H7 (cell line): ENCODE results near the gene PPM1H. TPM values are rescaled to one million over a fixed set of nuclear protein-coding genes. Genes with fewer than 3 reads are reported as not detected.
A peak's percentile ranks its signal among the peaks of the same experiment; 100 is the strongest.

Experiments
- DNase-seq: peaks from one replicate; pipeline ENCODE4 v3.0.0; 2012
- H3K27me3 ChIP-seq: 2 replicates; pipeline ENCODE4 v1.6.0; 2011; ENCODE audit warnings: mild to moderate bottlenecking, low read length; ENCODE audit not compliant: control insufficient read depth, insufficient read depth
- H3K36me3 ChIP-seq: replicated peaks from 2 replicates; pipeline ENCODE4 v1.5.1; 2011; ENCODE audit warnings: low read length; ENCODE audit not compliant: control insufficient read depth, insufficient read depth
- H3K4me3 ChIP-seq: 2 replicates; pipeline ENCODE4 v1.5.1; 2011; ENCODE audit warnings: low read depth, mild to moderate bottlenecking, control low read depth, low read length, moderate library complexity; ENCODE audit not compliant: insufficient read depth
- total RNA-seq: library from RNA; depleted of rRNA; stranded (reverse); fragments of >200 nt; shearing (Covaris generic); gene quantifications from 2 replicates; pipeline ENCODE4 v1.2.3, GENCODE V29; 2014

Gene PPM1H
- total RNA-seq, 1 experiment from 2014 or later, result 17.0 TPM

- Histone ChIP-seq H3K36me3 (no peaks in the 10 kb centered on the region), H3K27me3 (no peaks in the 10 kb centered on the region), H3K4me3 (no peak overlapping the region)
- no peak for DNase-seq
Measured at GRCh38 chr12:62618930-62619329, 316.0 kb downstream of the PPM1H start.

- DNase-seq, result no peak
- H3K4me3 ChIP-seq, result no peak overlapping the region
- no peaks in the 10 kb centered on the region for H3K27me3 ChIP-seq
- no peaks in the 10 kb centered on the region for H3K36me3 ChIP-seq
Measured at GRCh38 chr12:62618319-62618718, 316.6 kb downstream of the PPM1H start.

- H3K4me3 ChIP-seq, result no peak overlapping the region
- no peaks in the 10 kb centered on the region for H3K27me3 ChIP-seq
- no peak for DNase-seq
- H3K36me3 ChIP-seq, result no peaks in the 10 kb centered on the region
Measured at GRCh38 chr12:62613081-62613480, 321.9 kb downstream of the PPM1H start.

- Histone ChIP-seq H3K27me3 (no peaks in the 10 kb centered on the region), H3K4me3 (no peak overlapping the region), H3K36me3 (no peaks in the 10 kb centered on the region)
- no peak for DNase-seq
Measured at GRCh38 chr12:62606654-62607053, 328.3 kb downstream of the PPM1H start.

- Histone ChIP-seq H3K36me3 (no peaks in the 10 kb centered on the region), H3K4me3 (no peak overlapping the region), H3K27me3 (no peaks in the 10 kb centered on the region)
- DNase-seq, result no peak
Measured at GRCh38 chr12:62605981-62606380, 329.0 kb downstream of the PPM1H start.

- Histone ChIP-seq H3K4me3 (peak overlapping the region; percentile 84; the same call in 1 of the 2 replicates), H3K27me3 (no peaks in the 10 kb centered on the region), H3K36me3 (no peaks in the 10 kb centered on the region)
- no peak for DNase-seq
Measured at GRCh38 chr12:62604871-62605270, 330.1 kb downstream of the PPM1H start.

GRCh38 chr12:62604373-62604772, 330.6 kb downstream of the PPM1H start:
- no peak for DNase-seq

GRCh38 chr12:62603811-62604098, 331.2 kb downstream of the PPM1H start:
- Histone ChIP-seq H3K4me3 (peak overlapping the region; percentile 84), H3K27me3 (no peaks in the 10 kb centered on the region), H3K36me3 (no peaks in the 10 kb centered on the region)
- no peak for DNase-seq

More at GRCh38 chr12:62604373-62604772, 330.6 kb downstream of the PPM1H start:
- Histone ChIP-seq H3K36me3 (no peaks in the 10 kb centered on the region), H3K27me3 (no peaks in the 10 kb centered on the region), H3K4me3 (peak overlapping the region; percentile 84)

GRCh38 chr12:62603061-62603810, 331.7 kb downstream of the PPM1H start:
- Histone ChIP-seq H3K36me3 (no peaks in the 10 kb centered on the region), H3K27me3 (no peaks in the 10 kb centered on the region), H3K4me3 (peak overlapping the region; percentile 84)
- DNase-seq, result peak; percentile 85

- no peaks in the 10 kb centered on the region for H3K36me3 ChIP-seq
- peak overlapping the region; percentile 84 for H3K4me3 ChIP-seq
- peak; percentile 84 for DNase-seq
- H3K27me3 ChIP-seq, result no peaks in the 10 kb centered on the region
Measured at GRCh38 chr12:62602255-62603060, 332.5 kb downstream of the PPM1H start.

GRCh38 chr12:62601765-62602164, 333.2 kb downstream of the PPM1H start:
- no peak for DNase-seq
- Histone ChIP-seq H3K4me3 (no peak overlapping the region), H3K27me3 (no peaks in the 10 kb centered on the region), H3K36me3 (no peaks in the 10 kb centered on the region)

GRCh38 chr12:62599854-62600437, 335.0 kb downstream of the PPM1H start:
- H3K36me3 ChIP-seq, result no peaks in the 10 kb centered on the region
- no peak for DNase-seq
- no peaks in the 10 kb centered on the region for H3K27me3 ChIP-seq
- H3K4me3 ChIP-seq, result no peak overlapping the region

GRCh38 chr12:62598846-62599245, 336.1 kb downstream of the PPM1H start:
- Histone ChIP-seq H3K36me3 (no peaks in the 10 kb centered on the region), H3K27me3 (no peaks in the 10 kb centered on the region), H3K4me3 (no peak overlapping the region)
- DNase-seq, result no peak

GRCh38 chr12:62597253-62597652, 337.7 kb downstream of the PPM1H start:
- no peaks in the 10 kb centered on the region for H3K36me3 ChIP-seq
- no peak overlapping the region for H3K4me3 ChIP-seq
- DNase-seq, result no peak
- H3K27me3 ChIP-seq, result no peaks in the 10 kb centered on the region
